AG09309 (cell line): ENCODE results near the gene WNK4.
"Not testable (repeated sequence)": the region's sequence is repeated elsewhere in the genome, so short reads cannot be mapped to it uniquely, and the experiment has no call there.

Experiments used
- DNase-seq: peaks from one replicate; pipeline ENCODE4 v3.0.0-alpha.2; 2010; ENCODE audit warnings: low read depth
- H3K4me3 ChIP-seq: 2 replicates; pipeline ENCODE4 v1.5.1; 2011; ENCODE audit warnings: mild to moderate bottlenecking, low read depth, low read length, moderate library complexity; ENCODE audit not compliant: control insufficient read depth
- CTCF ChIP-seq: IDR thresholded peaks from 2 replicates; pipeline ENCODE4 v1.5.1; 2011; ENCODE audit warnings: mild to moderate bottlenecking, low read depth, low read length, inconsistent platforms; ENCODE audit not compliant: insufficient read depth, control insufficient read depth; ENCODE audit errors: missing control alignments

Gene WNK4

GRCh38 chr17:42779936-42780850, at the start of gene WNK4:
TSS of gene WNK4 (plus strand) at chr17:42780610. CDS start at chr17:42780699, 89 bp downstream.
- H3K4me3 ChIP-seq, result peak within 1 kb of the TSS; percentile 90
- TF ChIP-seq CTCF, result no peak

DNA sequence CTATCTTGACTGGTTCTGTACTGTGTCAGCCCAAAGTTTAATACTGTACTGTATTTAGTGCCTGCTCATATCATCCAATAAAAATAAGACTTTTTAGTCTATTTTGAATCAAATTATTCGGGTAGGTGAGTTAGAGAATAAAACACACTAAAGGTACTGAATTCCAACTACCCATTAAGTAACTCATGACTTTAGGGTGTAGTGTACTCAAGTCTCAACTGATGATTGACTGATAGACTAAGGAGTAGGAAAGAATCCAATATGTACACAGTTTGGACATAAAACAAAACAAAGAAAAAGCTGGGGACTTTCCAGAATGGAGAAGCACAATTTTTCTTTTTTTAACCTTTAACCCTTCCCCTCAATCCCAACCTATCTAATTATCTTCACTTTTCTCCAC, 39.7 kb upstream of the WNK4 start:
- DNase-seq, result no peak
- H3K4me3 ChIP-seq, result no peak overlapping the region
- no peak for TF ChIP-seq CTCF

More at GRCh38 chr17:42779936-42780850, at the start of gene WNK4:
- DNase-seq, result no peak

GRCh38 chr17:42742916-42743315, 37.5 kb upstream of the WNK4 start:
- DNase-seq, H3K4me3 ChIP-seq: not testable (repeated sequence)

- no peak for TF ChIP-seq CTCF
- DNase-seq, result no peak
- peak overlapping the region; percentile 91 for H3K4me3 ChIP-seq
Measured at GRCh38 chr17:42743595-42744282, 36.7 kb upstream of the WNK4 start.

- DNase-seq, result no peak
- no peak for TF ChIP-seq CTCF
- peak overlapping the region; percentile 91 for H3K4me3 ChIP-seq
Measured at GRCh38 chr17:42744283-42744805, 36.1 kb upstream of the WNK4 start.

DNA sequence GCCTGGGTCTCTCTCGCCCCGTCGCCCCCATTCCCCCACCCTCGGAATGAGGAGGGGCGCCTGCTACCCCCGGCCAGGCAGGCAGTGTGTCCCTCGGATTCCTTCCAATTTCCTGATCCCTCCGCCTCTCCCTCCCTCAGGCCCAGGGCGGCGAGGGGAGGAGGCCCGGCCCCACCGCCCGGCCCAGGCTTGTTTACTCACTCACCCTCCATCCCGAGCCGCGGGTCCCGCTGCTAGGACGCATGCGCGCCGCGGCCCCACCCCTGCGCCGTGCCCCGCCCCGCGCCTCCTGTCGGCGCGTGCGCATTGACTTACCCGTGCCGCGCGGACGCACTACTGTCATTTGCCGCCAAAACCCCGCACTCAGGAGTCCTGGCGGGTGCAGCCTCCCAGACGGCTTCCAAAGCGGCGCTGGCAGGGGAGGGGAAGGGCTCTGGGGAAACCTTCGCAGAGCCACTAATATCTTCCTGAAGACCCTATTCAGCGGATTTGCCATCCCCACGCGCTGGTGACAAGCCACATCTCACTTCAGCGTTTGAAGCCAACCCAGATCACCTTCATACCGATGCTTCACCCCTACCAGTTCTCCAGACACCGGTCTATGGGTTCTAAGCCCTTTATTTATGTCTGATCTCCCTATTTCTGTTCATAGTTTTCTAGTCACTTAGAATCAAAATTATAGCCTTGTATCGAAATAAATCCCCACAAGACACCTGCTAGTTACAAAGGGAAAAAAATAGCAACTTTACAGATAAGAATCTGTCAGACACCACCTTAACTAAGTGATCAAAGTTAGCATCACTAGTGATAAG, 35.4 kb upstream of the WNK4 start, which contains the start of gene EZH1:
Gene EZH1 (minus strand): TSS at position 235 of the 812 bp plus-strand sequence. CDS start 16,099 bp downstream, outside the sequence.
- H3K4me3 ChIP-seq, result peak within 1 kb of the TSS; percentile 91
- peak; percentile 31 for DNase-seq
- no peak for TF ChIP-seq CTCF
